Measurements from ENCODE around the gene GADD45G.

Gene GADD45G

GRCh38 chr9:89592963-89593726, 11.7 kb upstream of the GADD45G start:
- no peak for DNase-seq

GRCh38 chr9:89593727-89594427, 10.9 kb upstream of the GADD45G start:
- DNase-seq, result peak; percentile 63

GRCh38 chr9:89594811-89595550, 9.8 kb upstream of the GADD45G start:
- no peak for DNase-seq

GRCh38 chr9:89595646-89596045, 9.2 kb upstream of the GADD45G start:
- no peak for DNase-seq

GRCh38 chr9:89596937-89597555, 7.8 kb upstream of the GADD45G start:
- no peak for DNase-seq

- peak; percentile 43 for DNase-seq
These were observed 7.0 kb upstream of the GADD45G start for GRCh38 chr9:89597711-89598362.

GRCh38 chr9:89598363-89598713, 6.5 kb upstream of the GADD45G start:
- no peak for DNase-seq

- no peak for DNase-seq
These were observed 5.9 kb upstream of the GADD45G start for GRCh38 chr9:89598926-89599325.

- DNase-seq, result no peak
These were observed 4.0 kb upstream of the GADD45G start for GRCh38 chr9:89600831-89601230.

GRCh38 chr9:89601306-89601705, 3.5 kb upstream of the GADD45G start:
- no peak for DNase-seq

GRCh38 chr9:89601856-89602562, 2.8 kb upstream of the GADD45G start:
- no peak for DNase-seq

- DNase-seq, result peak; percentile 93
These were observed 1.6 kb upstream of the GADD45G start for GRCh38 chr9:89602978-89603766.

- DNase-seq, result peak; percentile 38
These were observed 796 bp upstream of the GADD45G start for GRCh38 chr9:89603767-89604665.

- peak; percentile 69 for DNase-seq
These were observed 745 bp downstream of the GADD45G start for GRCh38 chr9:89605465-89606048.

GRCh38 chr9:89606049-89606623, 1.3 kb downstream of the GADD45G start:
- DNase-seq, result peak; percentile 45

GRCh38 chr9:89606624-89607311, 2.0 kb downstream of the GADD45G start:
- peak; percentile 41 for DNase-seq

GRCh38 chr9:89608641-89609335, 4.0 kb downstream of the GADD45G start:
- DNase-seq, result no peak

- DNase-seq, result no peak
These were observed 4.7 kb downstream of the GADD45G start for GRCh38 chr9:89609426-89610006.

Data from stimulated activated CD4-positive, alpha-beta T cell treated with anti-CD3 and anti-CD28 coated beads, Interleukin-4, amount 100 ng/mL, for 1 hour (primary cell).